Measurements from ENCODE around the gene LAMB1.

The LAMB1 gene

GRCh38 chr7:107996072-107996882 is 6.7 kb downstream of the LAMB1 start:
- DNase-seq = no peak

- DNase-seq = no peak
Observed at GRCh38 chr7:107995184-107996071, 7.5 kb downstream of the LAMB1 start.

GRCh38 chr7:107994421-107995030 is 8.4 kb downstream of the LAMB1 start:
- no peak for DNase-seq

- no peak for DNase-seq
Observed at GRCh38 chr7:107993891-107994291, 9.1 kb downstream of the LAMB1 start.

GRCh38 chr7:107989618-107990373 is 13.2 kb downstream of the LAMB1 start:
- no peak for DNase-seq

GRCh38 chr7:107982918-107983389 is 20.0 kb downstream of the LAMB1 start:
- no peak for DNase-seq

GRCh38 chr7:107982042-107982840 is 20.7 kb downstream of the LAMB1 start:
- DNase-seq = no peak

GRCh38 chr7:107981466-107981865 is 21.5 kb downstream of the LAMB1 start:
- DNase-seq = no peak

GRCh38 chr7:107980671-107981190 is 22.2 kb downstream of the LAMB1 start:
- DNase-seq = no peak

GRCh38 chr7:107980171-107980570 is 22.8 kb downstream of the LAMB1 start:
- DNase-seq = no peak

- DNase-seq = no peak
Observed at GRCh38 chr7:107978815-107979408, 24.0 kb downstream of the LAMB1 start.

GRCh38 chr7:107977048-107977447 is 25.9 kb downstream of the LAMB1 start:
- DNase-seq = no peak

GRCh38 chr7:107976620-107977019 is 26.3 kb downstream of the LAMB1 start:
- no peak for DNase-seq

- no peak for DNase-seq
Observed at GRCh38 chr7:107975394-107976013, 27.5 kb downstream of the LAMB1 start.

- DNase-seq = no peak
Observed at GRCh38 chr7:107973861-107974260, 29.1 kb downstream of the LAMB1 start.

GRCh38 chr7:107972941-107973376 is 30.0 kb downstream of the LAMB1 start:
- DNase-seq = no peak

- no peak for DNase-seq
Observed at GRCh38 chr7:107972075-107972482, 30.9 kb downstream of the LAMB1 start.

- no peak for DNase-seq
Observed at GRCh38 chr7:107971613-107972012, 31.3 kb downstream of the LAMB1 start.

GRCh38 chr7:107971100-107971499 is 31.9 kb downstream of the LAMB1 start:
- DNase-seq = no peak

GRCh38 chr7:107969856-107970255 is 33.1 kb downstream of the LAMB1 start:
- no peak for DNase-seq
